Left lobe of liver (tissue), 2 donors: ENCODE results near the gene PRR36. TPM values are rescaled to one million over a fixed set of nuclear protein-coding genes. Genes with fewer than 3 reads are reported as not detected.

Experiments
- ATAC-seq: fragments of 200-7000 bp; cut with Tn5 transposase; one replicate; pipeline ENCODE4 v1.9.1; 2020; ENCODE audit warnings: mild to moderate bottlenecking, moderate library complexity
- DNase-seq: peaks from one replicate; pipeline ENCODE4 v3.0.0-alpha.2; 2020; ENCODE audit warnings: low spot score
- total RNA-seq: library from RNA; stranded (reverse); gene quantifications from one replicate; pipeline ENCODE4 v1.2.1, GENCODE V29; 2021
- donor health status: DM: no; HTN: no; CAD: no; lungs with moderate emphysema.
- donor health status: DM: no; HTN: yes; CAD: no.

Gene PRR36
- total RNA-seq, 1 donor from 2014 or later: 0.15 TPM

GRCh38 chr19:7829166-7829520 is 45.0 kb downstream of the PRR36 start:
- ATAC-seq (no peak), DNase-seq (no peak)

- no peak for ATAC-seq
Measured at GRCh38 chr19:7823686-7824301, 50.4 kb downstream of the PRR36 start.

GRCh38 chr19:7822910-7823515 is 51.2 kb downstream of the PRR36 start:
- no peak for ATAC-seq

More at GRCh38 chr19:7823686-7824301, 50.4 kb downstream of the PRR36 start:
- no peak for DNase-seq

GRCh38 chr19:7820588-7820987 is 53.6 kb downstream of the PRR36 start:
- ATAC-seq (no peak), DNase-seq (no peak)

More at GRCh38 chr19:7822910-7823515, 51.2 kb downstream of the PRR36 start:
- DNase-seq: no peak

GRCh38 chr19:7819337-7819736 is 54.9 kb downstream of the PRR36 start:
- ATAC-seq (no peak), DNase-seq (no peak)

- no peak for ATAC-seq
- DNase-seq: no peak
Measured at GRCh38 chr19:7818806-7819205, 55.4 kb downstream of the PRR36 start.

Other genes starting within 250 kb of the PRR36 start
- gene XAB2, start 244.8 kb downstream of the PRR36 start, total RNA-seq: 21.2 TPM
- 75.6 TPM for gene PET100, start 244.6 kb downstream of the PRR36 start, total RNA-seq
- gene PCP2, start 240.7 kb downstream of the PRR36 start, total RNA-seq: 1.7 TPM
- 48.0 TPM for gene STXBP2, start 237.3 kb downstream of the PRR36 start, total RNA-seq
- gene RETN, start 205.3 kb downstream of the PRR36 start, total RNA-seq: not detected
- 0.18 TPM for gene MCEMP1, start 197.3 kb downstream of the PRR36 start, total RNA-seq
- 53.7 TPM for gene TRAPPC5, start 193.6 kb downstream of the PRR36 start, total RNA-seq
- 0.45 TPM for gene FCER2, start 172.3 kb downstream of the PRR36 start, total RNA-seq
- 34.3 TPM for gene CLEC4G, start 142.3 kb downstream of the PRR36 start, total RNA-seq
- 1.2 TPM for gene CD209, start 126.9 kb downstream of the PRR36 start, total RNA-seq
- 13.2 TPM for gene CLEC4M, start 111.1 kb downstream of the PRR36 start, total RNA-seq
- 4.8 TPM for gene EVI5L, start 44.2 kb downstream of the PRR36 start, total RNA-seq
- 4.3 TPM for gene LRRC8E, start 14.1 kb upstream of the PRR36 start, total RNA-seq
- gene MAP2K7, start 29.5 kb upstream of the PRR36 start, total RNA-seq: 20.8 TPM
- gene TGFBR3L, start 40.4 kb upstream of the PRR36 start, total RNA-seq: 3.4 TPM
- gene SNAPC2, start 45.9 kb upstream of the PRR36 start, total RNA-seq: 4.1 TPM
- not detected for gene CTXN1, start 51.7 kb upstream of the PRR36 start, total RNA-seq
- 33.5 TPM for gene TIMM44, start 69.3 kb upstream of the PRR36 start, total RNA-seq
- gene ELAVL1, start 131.3 kb upstream of the PRR36 start, total RNA-seq: 28.6 TPM
- 0.30 TPM for gene CCL25, start 178.4 kb upstream of the PRR36 start, total RNA-seq